Stimulated activated CD4-positive, alpha-beta T cell treated with anti-CD3 and anti-CD28 coated beads, Interleukin-15, amount 100 ng/mL, for 1 hour (primary cell): Measurements from ENCODE around the gene ERC2.
"Not testable (repeated sequence)": the region's sequence is repeated elsewhere in the genome, so short reads cannot be mapped to it uniquely, and the experiment has no call there.

Experiments
- DNase-seq, 2 donors: peaks; one replicate each; pipeline ENCODE4 v3.0.0-alpha.2; 2020; ENCODE audit warnings: low read depth in 1 of 2, low spot score in 1 of 2

Gene ERC2

DNA sequence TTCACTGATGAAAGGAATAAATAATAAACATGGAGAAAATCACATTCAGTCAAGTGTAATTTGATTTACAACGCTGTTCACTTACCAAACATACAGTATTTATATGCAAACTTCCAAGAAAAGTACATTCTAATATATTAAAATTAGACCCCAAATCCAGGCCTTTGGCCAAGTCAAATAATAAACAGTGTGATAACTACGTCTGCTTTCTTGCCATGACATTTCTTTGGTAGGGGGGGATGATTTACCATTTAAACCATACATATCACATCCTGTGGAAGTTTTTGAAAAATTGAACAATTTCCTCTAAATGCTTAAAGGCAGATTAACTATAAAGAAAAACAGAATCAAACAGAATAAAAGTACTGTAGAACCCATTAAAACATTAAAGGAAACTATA lies 613.0 kb downstream of the ERC2 start:
- DNase-seq: no peak

DNA sequence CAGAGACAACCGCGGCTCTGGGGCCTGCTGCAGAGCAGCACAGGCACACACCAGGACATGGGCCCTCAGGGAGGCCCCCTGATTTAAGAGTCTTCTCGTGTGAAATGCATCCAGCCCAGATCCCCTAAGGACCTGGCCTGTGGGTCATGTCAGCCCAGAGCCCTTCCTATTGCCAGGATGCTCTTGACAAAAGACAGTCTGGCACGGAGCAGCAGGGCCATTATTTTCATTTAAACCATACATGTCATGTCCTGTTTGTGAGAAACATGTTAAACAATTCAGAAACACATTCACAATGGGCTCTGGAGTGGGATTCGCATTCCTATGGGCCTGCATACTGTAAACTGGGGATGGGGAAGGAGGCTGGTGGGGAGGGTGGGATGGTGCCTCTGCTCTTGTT lies 613.8 kb downstream of the ERC2 start:
- DNase-seq: no peak

DNA sequence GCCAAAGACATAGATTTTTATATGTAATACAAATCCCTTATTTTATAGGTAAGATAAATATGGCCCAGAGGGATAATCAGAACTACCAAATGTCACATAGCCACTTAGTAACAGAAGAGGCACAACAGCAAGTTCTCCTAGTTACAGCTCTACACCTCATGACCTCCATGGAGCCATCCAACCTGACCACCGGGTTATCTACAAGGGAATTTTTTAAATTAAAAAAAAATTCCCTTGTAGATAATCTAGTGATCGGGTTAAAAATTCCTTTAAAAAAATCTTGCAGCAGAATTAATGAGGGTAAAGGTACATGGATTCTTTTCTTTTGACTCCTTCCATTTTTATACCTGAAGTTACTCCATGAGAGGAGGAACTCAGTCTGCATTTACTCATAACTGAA lies 615.9 kb downstream of the ERC2 start:
- DNase-seq: no peak

DNA sequence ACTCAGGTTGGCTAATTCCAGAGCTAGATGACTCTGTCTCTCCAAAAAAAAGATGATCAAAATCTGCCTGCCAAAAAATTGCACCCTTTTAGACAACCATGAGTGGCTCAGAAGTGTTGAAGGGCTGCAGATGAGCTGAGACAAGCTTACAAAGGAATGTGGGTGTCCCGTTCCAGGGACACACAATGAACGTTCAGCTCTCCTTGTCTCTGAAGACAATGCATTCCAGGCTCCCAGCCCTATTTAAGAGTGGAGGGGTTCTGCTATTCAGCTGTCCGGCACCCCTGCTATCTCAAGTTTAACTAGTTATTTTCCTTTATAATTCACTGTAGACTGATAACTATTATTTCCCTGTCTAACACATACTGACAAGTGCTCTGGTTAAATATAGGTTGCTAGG lies 626.1 kb downstream of the ERC2 start:
- no peak for DNase-seq

DNA sequence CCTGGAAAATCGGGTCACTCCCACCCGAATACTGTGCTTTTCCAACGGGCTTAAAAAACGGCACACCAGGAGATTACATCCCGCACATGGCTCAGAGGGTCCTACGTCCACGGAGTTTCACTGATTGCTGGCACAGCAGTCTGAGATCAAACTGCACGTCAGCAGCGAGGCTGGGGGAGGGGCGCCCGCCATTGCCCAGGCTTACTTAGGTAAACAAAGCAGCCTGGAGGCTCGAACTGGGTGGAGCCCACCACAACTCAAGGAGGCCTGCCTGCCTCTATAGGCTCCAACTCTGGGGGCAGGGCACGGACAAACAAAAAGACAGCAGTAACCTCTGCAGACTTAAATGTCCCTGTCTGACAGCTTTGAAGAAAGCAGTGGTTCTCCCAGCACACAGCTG lies 636.4 kb downstream of the ERC2 start:
- not testable (repeated sequence) for DNase-seq

DNA sequence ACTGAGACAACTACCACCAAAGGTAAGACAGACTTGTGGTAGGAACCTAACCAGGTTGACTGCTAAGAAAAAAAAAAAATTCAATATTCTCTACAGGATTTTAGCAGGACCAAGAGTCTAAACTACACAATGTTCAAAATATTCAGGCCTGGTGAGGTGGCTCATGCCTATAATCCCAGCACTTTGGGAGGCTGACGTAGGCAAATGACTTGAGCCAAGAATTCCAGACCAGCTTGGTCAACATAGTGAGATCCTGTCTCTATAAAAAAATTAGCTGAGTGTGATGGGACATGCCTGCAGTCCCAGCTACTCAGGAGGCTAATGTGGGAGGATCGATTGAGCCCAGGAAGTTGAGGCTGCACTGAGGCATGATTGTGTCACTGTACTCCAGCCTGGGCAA lies 639.6 kb downstream of the ERC2 start:
- no peak for DNase-seq

DNA sequence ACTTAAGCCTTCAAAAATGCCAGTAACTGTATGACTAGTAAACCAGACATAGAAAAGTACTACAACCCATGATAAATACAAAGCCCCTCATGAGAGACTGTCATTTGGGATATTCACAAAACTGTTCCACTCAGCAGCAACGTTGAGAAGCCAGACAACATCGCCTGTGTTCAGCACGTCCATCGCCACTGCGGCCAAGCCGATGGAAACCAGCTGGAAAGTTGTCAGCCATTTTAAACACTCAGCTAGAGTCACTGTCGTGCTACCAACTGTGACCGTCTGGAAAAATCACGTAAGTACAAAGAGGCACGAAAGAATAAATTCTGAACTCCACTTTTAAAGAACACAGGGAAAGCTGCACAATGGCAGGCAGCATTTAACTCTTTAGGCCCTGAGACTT lies 640.5 kb downstream of the ERC2 start:
- no peak for DNase-seq

DNA sequence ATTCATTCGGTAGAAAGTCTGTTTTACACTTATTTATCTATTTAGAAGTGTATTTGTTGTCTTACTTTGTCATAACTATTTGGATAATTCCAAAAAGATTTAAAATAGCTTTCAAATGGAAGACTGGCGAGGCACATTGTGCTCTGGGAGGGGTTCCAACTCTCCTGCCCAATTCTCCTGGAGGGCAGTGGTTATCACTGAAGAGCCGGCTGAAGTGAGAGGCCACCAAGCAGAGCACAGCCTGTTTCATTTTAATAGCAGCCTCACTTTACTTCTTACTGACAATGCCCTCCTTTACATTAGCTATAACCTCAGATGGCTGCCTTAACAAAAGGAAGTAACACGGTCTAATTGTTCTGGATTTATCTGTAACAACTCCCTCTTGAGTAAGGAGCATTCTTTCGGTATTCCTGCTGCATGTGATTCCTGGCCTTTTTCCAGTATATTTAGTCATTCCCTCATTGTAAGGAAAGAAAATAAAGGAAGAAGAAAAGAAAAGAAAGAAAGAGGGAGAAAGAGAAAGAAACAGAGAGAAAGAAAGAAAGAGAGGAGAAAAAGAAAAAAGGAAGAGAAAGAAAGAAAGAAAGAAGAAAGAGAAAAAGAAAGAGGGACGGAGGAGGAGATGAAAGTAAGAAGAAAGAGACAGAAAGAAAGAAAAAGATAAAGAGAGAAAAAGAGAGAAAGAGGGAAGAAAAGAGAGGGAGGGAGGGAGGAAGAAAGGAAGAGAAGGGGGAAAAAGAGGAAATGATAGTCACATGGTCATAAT lies 641.4 kb downstream of the ERC2 start:
- DNase-seq: no peak

DNA sequence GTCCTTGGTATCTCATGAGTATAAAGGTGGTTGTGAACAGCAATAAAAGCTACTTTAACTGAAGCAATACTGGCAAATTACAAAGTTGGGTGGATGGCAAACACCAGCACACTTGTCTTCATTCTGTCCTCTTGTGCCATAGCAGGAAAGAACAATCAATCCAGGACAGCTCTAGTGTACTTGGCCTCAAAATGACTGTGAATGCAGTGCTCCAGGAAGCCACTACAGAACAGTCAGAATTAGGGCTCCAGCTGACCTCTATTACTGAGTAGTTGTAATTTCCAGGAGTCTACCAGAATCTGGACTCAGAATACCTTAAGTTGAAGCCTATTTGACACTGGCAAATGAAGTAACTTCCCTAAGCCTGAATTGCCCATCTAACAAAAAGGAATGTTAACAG lies 642.2 kb downstream of the ERC2 start:
- DNase-seq: no peak

DNA sequence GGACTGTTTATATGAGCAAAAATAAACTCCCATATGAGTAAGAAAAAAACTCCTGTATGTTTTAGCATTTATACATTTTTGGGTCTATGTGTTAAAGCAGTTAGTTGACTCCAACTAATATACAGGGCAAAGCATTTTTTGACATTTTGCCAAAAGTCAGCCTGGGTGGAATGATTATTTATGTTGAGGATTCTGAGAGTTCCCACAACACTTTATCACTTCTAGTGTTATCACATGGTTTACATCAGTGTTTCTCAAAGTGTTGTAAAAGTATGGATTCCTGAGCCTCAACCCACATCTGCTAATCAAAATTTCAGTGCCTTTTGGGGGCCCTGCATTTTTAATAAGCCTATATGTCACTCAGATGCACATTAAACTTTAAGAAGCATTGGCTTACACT lies 643.9 kb downstream of the ERC2 start:
- DNase-seq: no peak

DNA sequence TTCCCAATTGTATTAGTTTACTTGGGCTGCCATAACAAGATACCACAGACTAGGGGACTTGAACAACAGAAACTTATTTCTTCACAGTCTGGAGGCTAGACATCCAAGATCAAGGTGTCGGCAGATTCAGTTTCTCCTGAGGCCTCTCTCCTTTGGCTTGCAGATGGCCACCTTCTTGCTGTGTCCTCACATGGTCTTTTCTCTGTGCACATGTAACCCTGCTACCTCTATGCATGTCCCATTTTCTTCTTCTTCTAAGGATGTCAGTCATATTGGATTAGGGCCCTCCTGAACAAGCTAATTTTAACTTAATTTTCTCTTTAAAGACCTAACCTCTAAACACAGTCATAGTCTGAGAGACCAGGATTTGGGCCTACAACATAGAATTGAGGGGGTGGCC lies 644.4 kb downstream of the ERC2 start:
- DNase-seq: no peak

DNA sequence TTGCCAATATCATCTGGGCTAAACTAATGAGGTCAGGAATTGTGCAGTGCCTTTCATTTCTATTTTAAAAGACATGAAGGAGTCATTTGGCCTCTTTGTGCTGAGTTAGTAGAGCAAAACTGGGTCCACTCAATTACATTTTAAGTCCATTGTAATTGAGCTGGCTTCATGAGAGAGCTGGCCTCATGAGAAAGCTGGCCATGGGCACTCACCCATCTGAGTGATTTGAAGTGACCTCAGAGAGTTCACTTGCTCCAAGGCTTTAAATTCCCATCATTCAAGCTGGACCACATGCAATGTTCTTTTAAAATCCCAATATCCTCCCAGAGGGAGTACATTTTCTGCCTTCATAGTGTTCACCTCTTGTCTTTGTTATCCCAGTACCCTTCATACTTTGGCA lies 645.3 kb downstream of the ERC2 start:
- DNase-seq: no peak

DNA sequence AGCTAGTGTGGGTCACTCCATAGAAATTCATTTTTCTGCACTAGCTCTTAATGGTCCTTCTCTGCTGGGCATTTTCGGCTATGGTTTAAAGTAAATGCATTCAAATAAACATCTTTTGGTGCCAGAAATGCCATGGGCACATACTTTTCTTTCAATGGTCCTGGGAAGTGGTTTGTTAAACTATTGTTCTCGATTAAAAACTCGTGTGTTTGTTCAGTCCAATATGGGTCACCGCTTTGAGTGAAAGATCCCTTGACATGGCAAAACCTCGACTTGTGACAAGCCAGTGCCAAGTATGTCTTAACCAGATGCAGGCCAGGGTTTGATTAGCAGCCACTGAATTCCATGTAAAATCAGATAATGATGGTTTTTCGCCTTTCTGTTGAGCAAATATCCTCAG lies 649.3 kb downstream of the ERC2 start:
- DNase-seq: no peak

DNA sequence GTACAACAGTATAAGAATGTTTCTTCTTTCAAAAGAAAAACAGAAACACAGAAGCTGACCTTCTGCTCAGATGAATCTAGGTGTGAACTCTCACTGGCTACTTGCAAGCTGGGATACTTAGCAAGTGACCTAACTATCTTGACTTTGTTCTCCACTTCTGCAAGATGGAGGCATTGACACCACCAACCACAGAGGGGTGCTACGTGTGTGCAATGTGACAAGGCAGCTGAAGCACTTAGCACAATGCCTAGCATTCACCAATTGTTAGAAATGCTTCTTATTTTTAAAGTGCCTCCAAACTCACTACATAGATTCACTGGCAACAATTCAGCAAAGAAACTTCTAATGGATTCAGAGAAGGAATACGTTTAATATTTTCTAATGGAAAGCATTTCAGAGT lies 649.8 kb downstream of the ERC2 start:
- no peak for DNase-seq

DNA sequence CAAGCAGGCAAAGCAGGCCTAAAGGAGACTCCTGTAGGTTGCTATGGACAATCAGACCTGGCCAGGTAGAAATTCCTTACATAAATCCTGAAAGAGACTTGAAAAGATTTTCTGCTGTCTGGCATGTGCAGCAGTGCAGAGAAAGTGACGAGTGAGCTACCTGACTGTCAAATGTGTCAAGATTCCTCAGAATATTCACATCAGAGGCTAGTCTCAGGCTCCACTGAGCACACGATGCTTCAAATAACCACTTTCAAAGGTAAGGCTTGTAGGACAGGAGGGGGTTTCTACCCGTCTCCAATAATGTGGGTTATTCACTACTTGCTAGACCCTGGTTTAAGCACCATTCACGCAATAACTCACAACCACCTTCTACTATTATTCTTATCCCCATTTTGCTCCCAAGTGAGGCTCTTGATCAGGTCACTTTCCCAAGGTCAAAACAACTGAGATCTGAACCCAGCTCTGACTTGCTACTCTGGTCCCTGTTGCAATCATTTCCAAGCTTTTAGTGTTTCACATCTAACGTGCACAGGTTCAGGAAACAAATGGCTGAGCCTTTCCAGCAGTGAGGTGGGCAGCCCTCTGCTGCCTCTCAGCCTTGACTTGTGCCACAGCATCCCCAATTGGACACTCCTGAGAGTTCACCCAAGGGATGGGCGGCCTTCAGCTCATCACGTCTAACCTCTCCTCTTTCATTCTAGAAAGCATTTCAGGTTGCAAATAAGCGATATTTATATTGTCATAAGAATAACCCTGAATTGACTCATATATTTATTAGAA lies 651.3 kb downstream of the ERC2 start:
- DNase-seq: no peak

DNA sequence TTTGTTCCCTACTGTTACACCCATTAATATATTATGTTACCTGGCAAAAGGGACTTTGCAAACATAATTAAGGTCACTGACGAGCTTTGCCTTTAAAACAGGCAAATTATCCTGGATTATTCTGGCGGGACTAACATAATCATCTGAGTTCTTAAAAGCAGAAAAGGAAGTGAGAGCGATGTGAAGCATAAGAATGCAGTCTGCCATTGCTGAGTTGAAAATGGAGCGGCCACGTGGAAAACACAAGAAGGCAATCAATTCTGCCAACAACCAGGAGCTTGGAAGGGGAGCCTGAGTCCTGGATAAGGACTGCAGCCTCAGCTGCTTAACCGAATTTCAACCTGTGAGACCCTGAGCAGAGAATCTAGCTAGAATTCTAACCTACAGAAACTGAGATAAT lies 653.0 kb downstream of the ERC2 start:
- no peak for DNase-seq

DNA sequence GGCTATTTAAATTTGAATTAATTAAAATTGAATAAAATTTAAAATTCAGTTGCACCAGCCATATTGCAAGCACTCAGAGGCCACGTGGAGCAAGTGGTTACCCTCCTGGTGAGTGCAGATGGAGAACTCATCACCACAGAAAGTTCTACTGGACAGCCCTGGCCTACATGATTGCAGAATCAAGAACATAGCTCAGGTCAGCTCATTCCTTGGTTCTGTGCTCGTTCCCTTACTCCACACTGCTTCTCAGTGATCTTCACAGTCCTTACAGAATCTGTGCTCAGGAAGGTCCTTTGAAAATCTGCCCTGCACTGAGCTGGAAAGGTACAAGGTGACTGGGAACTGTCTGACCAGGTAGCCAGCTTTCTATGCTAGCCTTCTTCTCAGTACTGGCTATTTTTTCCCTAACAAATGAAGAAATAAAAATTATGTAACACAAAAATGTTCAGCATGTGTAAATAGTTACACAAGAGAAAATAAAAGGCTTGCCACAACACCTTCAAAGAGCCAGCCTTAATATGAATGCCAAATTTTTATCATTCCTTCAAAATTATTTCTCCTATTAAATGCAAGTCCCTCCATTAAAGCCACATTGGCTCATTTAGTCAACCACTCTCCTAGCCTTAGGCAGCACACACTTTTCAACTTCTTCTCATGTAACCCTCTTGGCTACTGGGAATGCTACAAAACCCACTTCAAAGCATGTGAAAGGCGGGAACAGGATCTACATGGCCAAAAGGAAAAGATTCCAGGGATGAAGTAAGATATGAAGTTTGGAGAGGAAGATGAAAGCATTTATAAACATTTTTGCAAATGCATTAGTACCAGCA lies 654.8 kb downstream of the ERC2 start:
- DNase-seq: no peak

DNA sequence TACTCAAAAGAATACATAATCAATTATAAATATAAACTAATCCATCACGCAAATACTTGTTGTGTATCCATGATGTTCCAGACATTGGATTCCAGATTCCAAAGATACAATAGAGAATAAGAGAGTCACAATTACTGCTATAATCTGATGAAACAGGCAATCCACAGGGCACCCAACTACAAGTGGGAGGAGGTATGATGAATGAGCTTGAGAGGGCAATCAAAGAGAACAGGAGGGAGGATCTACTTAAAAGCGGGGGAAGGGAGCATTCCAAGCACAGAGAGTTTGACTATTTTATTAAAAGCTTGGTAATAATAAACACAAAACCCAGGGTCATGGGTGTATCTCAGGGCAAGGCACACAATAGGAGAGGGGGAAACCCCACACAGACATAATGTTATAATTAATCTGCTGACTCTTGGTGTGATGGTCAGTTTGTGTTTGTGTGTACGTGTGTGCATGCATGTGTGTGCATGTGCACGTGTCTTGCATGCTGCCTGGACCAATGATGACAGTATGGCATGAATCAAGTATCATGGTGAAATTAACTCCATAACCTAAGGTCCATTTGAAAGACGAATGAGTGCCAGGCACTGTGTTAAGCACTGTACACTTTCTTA lies 655.8 kb downstream of the ERC2 start:
- no peak for DNase-seq

DNA sequence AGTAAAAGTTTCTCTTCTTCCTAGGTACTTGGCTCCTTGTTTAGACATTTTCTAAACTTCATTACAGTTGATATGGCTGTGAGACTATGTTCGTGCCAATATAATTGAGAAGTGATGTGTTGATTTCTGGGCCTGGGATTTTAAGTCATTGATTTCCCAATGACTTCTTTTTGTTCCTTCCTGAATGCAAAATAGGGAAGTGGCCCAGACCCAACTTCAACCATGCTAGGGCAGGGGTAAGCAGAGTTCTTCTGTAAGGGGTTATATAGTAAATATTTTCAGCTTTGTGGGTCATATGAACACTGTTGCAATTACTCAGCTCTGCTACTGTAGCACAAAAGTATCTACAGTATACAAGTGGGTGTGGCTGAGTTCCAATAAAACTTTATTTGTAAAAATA lies 661.1 kb downstream of the ERC2 start:
- DNase-seq: no peak

DNA sequence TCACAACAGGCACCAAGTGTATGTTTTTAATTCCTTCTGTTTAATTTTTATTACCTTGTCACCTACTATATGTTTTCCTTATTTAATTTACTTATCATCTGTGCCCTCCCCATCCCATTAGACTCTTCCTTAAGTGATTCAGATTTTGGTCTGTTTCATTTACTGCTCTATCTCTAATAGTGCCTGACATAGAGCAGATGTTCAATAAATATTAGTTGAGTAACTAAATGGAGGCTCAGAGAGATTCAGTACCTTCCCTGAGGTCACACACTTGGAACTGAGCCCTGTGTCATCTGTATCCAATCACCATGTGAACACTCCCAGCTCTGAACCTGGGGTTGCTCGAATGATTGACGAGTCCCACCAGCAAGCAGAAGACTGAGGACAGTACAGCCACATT lies 663.1 kb downstream of the ERC2 start:
- DNase-seq: no peak
